ENCODE results near the gene ANKH. TPM values are rescaled to one million over a fixed set of nuclear protein-coding genes. Genes with fewer than 3 reads are reported as not detected.

ANKH gene
- total and polyA plus RNA-seq, 2 of the 13 experiments (the other 11 are each of a cell fraction or from before 2014, with no cell fraction given), result 25.0 to 36.0 TPM

- Histone ChIP-seq H3K4me2 (ENCODE audit: low read depth, low read length) (no peak overlapping the region), H3K4me3 (replicated peaks in 1 of 3; ENCODE audit: insufficient read depth in 1 of 3, low read depth in 2 of 3, low read length in 3 of 3) (no peak overlapping the region), H3K4me1 (ENCODE audit: insufficient read depth, low read length) (peaks cover 78% of the 10 kb centered on the region), H3K9me3 (ENCODE audit: low read length) (no peaks in the 10 kb centered on the region), H3K9ac (ENCODE audit: insufficient read depth, low read depth, low read length) (no peak overlapping the region), H3K79me2 (ENCODE audit: insufficient read depth, low read length) (peaks cover 100% of the 10 kb centered on the region), H3K36me3 (replicated peaks in 1 of 2; ENCODE audit: control insufficient read depth in 1 of 2, insufficient read depth in 2 of 2, low read length in 2 of 2) (peaks cover 2 to 13% of the 10 kb centered on the region in 2 experiments; a peak in 4 of 5 replicates), H3K27ac (ENCODE audit: extremely low read length, insufficient read depth, low read length) (no peak overlapping the region), H4K20me1 (ENCODE audit: insufficient read depth, low read length) (peaks cover 27% of the 10 kb centered on the region), H2AFZ (ENCODE audit: low read length) (no peak overlapping the region), H3K27me3 (ENCODE audit: control insufficient read depth in 1 of 2, insufficient read depth in 2 of 2, low read length in 2 of 2) (no peaks in the 10 kb centered on the region)
- ChIA-PET CTCF (ENCODE audit: low intra/inter-chr PET ratio, low total read pairs) (no interaction called here), POLR2A (no interaction called here)
- intact Hi-C loops (cut with micrococcal nuclease; ENCODE audit: unreplicated experiment), result loop anchor here (10.0 kb wide), 1 partner anchor 525 kb away; the partner anchor contains the start of gene TRIO
- no peak for FAIRE-seq
- TF ChIP-seq DMTF1 (CRISPR knock-in tag; IDR thresholded peaks at IDR 0.05), result no peak
- TF ChIP-seq SOX13 (IDR thresholded peaks at IDR 0.05), result no peak
- TF ChIP-seq SOX13 (CRISPR knock-in tag; conservative IDR thresholded peaks at IDR 0.05 in 1 of 2, IDR thresholded peaks at IDR 0.05 in 1 of 2), result 0 out of 4 replicates have a peak, but pooled peaks of 1 of the 2 experiments have one; percentile 38
- no peak for ATAC-seq
- DNase-seq (ENCODE audit: low spot score), result peak; percentile 31
- BruUV-seq (replicated peaks), result no TSS peak
- in situ Hi-C loops (cut with HindIII; ENCODE audit: extremely low pct_ligation_motif_present, low pct_unique_long_range_greater_than_20kb), result no loop called here
- 69% methylated on average over 1 of the region's 1 CpG for WGBS (ENCODE audit: low lambda C conversion rate)
Observed at GRCh38 chr5:14669975-14670374, 201.6 kb downstream of the ANKH start.

DNA sequence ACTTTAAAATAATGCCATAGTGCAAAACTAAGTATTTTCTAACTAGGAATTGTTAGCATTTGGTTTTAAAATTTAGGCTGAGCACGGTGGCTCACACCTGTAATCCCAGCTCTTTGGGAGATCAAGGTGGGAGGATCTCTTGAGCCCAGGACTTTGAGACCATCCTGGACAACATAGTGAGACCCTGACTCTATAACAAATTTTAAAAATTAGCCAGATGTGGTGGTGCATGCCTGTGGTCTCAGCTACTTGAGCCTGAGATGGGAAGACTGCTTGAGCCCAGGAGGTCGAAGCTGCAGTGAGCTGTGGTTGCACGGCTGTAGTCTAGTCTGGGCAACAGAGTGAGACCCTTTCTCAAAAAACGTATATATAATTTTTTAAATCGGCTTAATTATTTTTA, 202.2 kb downstream of the ANKH start:
- peaks cover 95% of the 10 kb centered on the region for H3K79me2 ChIP-seq (ENCODE audit: insufficient read depth, low read length)
- no peaks in the 10 kb centered on the region for H3K9me3 ChIP-seq (ENCODE audit: low read length)
- no peak overlapping the region for H3K4me3 ChIP-seq (replicated peaks in 1 of 3; ENCODE audit: insufficient read depth in 1 of 3, low read depth in 2 of 3, low read length in 3 of 3)
- H3K27me3 ChIP-seq (ENCODE audit: control insufficient read depth in 1 of 2, insufficient read depth in 2 of 2, low read length in 2 of 2), result no peaks in the 10 kb centered on the region
- 96% methylated on average over 5 of the region's 5 CpGs for WGBS (ENCODE audit: low lambda C conversion rate)
- no TSS peak for BruUV-seq (replicated peaks)
- no peak overlapping the region for H3K27ac ChIP-seq (ENCODE audit: extremely low read length, insufficient read depth, low read length)
- ATAC-seq (no peak), DNase-seq (ENCODE audit: low spot score) (no peak), FAIRE-seq (no peak)
- no peak overlapping the region for H3K4me2 ChIP-seq (ENCODE audit: low read depth, low read length)
- H3K36me3 ChIP-seq (replicated peaks in 1 of 2; ENCODE audit: control insufficient read depth in 1 of 2, insufficient read depth in 2 of 2, low read length in 2 of 2), result peaks cover 2 to 10% of the 10 kb centered on the region in 2 experiments; a peak in 3 of 5 replicates
- H2AFZ ChIP-seq (ENCODE audit: low read length), result no peak overlapping the region
- H3K4me1 ChIP-seq (ENCODE audit: insufficient read depth, low read length), result peaks cover 78% of the 10 kb centered on the region
- ChIA-PET CTCF (ENCODE audit: low intra/inter-chr PET ratio, low total read pairs) (no interaction called here), POLR2A (no interaction called here)
- in situ Hi-C loops (cut with HindIII; ENCODE audit: extremely low pct_ligation_motif_present, low pct_unique_long_range_greater_than_20kb), result no loop called here
- H3K9ac ChIP-seq (ENCODE audit: insufficient read depth, low read depth, low read length), result no peak overlapping the region
- intact Hi-C loops (cut with micrococcal nuclease; ENCODE audit: unreplicated experiment), result loop anchor here (10.0 kb wide), 1 partner anchor 525 kb away; the partner anchor contains the start of gene TRIO
- H4K20me1 ChIP-seq (ENCODE audit: insufficient read depth, low read length), result peaks cover 27% of the 10 kb centered on the region
- TF ChIP-seq CENPX (CRISPR knock-in tag; IDR thresholded peaks at IDR 0.05) (no peak), ZNF772 (CRISPR knock-in tag; IDR thresholded peaks at IDR 0.05) (no peak), TFDP2 (CRISPR knock-in tag; IDR thresholded peaks at IDR 0.05) (no peak), BHLHE40 (IDR thresholded peaks at IDR 0.05; ENCODE audit: low read length) (no peak), ZNF121 (CRISPR knock-in tag; IDR thresholded peaks at IDR 0.05) (peak; percentile 24; the same call in 1 of the 2 replicates)
